Hematopoietic multipotent progenitor cell treated with erythropoietin and hydrocortisone succinate and interleukin-3 and kit ligand, for 6 days (in vitro differentiated cells): ENCODE measurements around the gene PPP1R12C.
"Not testable (repeated sequence)": the region's sequence is repeated elsewhere in the genome, so short reads cannot be mapped to it uniquely, and the experiment has no call there.

Source experiments
- DNase-seq: peaks from one replicate; pipeline ENCODE4 v3.0.0-alpha.2; 2015

The PPP1R12C gene

DNA sequence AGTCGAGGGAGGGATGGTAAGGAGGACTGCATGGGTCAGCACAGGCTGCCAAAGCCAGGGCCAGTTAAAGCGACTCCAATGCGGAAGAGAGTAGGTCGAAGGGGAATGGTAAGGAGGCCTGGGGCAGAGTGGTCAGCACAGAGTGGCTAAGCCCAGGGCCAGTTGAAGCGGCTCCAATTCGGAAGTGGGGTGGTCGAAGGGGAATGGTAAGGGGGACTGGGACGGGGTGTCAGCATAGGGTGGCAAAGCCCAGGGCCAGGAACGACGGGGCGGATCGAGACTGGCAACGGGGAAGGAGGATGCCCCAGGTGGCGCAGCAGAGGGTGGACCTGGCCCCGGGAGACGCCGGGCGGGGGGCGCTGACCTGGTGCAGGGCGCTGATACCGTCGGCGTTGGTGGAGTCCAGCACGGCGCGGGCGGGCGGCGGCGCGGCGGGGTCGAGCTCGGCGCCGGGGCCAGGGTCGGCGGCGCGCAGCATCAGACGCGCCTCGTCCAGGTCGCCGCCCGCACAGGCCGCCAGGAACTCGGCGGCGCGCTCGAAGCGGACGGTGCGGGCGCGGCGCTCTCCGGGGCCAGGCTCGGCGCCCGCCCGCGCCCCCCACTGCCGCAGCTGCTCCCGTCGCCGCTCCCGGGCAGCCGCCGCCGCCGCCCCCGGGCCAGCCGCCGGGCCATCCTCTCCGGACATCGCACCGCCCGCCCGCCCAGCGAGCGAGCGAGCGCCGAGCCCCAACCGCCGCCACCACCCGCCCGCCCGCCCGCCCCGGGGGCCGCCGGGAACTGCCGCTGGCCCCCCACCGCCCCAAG is at the start of gene PPP1R12C:
Gene PPP1R12C (minus strand): TSS at position 779 of the 804 bp plus-strand sequence. CDS start 94 bp downstream, at position 685.
- peak; percentile 25 for DNase-seq

DNA sequence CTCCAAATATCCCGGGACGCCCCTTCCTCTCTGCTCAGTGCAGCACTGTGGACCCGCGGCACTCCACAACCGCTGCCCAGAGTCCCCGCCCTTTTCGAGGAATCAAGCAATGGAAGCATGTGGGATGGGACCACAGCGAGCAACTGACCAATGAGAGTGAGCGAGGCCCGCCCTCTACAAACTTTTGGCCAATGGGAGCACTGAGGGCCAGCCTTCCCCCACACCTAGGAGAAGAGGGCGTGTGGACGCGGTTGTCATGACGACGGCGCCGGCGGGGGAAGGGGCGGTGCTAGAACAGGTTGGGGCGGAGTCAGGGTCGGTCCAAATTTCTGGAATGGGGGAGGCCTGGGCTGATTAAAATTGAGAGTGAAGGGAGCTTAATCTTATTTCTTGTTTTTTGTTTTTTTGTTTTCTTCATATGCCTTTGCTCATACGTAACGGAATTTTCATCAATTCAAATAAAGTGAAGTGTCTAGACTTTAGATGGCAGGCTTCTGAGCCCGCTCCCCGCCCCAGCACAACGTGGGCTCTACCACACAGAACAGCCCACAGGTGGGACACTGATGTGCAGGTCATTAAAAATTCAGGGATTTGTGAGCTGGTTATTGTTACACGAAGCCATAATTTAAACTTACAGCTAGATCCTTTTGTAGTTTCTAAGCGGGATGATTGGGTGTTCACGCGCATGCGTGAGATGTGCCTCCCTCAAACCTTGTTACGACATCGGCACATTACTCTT is 49.3 kb upstream of the PPP1R12C start, which contains the start of gene DNAAF3:
Gene DNAAF3 (minus strand): TSS at position 84 of the 739 bp plus-strand sequence. CDS start 200 bp downstream, outside the sequence.
- peak; percentile 99 for DNase-seq

DNA sequence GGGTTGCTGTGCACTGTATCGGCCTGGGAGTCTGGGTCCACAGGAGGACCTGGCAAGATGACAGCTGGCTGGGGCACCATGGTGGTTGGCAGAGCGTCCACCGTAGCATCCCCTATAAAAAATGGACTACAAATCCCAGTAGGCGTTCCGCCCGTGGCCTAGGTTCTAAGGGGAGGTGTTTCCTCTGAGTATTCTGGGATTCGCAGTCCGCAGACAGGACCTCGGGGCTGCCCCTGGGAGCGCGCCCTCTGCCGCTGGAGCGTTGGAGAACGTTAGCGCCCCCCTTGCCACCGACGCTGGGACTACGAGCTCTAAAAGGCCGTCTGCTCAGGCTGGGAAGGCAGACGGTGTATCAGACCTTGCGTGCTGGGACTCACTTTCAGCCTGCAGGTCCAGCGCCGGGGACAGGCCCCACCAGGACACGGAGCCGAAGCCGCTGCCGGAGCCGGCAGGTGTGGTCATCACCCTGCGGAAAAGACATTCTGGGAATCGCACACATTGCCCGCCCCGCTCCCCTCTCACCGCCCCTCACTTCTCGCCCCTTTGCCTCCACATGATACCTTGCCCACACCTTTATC is 48.6 kb upstream of the PPP1R12C start:
- DNase-seq, result peak; percentile 93

DNA sequence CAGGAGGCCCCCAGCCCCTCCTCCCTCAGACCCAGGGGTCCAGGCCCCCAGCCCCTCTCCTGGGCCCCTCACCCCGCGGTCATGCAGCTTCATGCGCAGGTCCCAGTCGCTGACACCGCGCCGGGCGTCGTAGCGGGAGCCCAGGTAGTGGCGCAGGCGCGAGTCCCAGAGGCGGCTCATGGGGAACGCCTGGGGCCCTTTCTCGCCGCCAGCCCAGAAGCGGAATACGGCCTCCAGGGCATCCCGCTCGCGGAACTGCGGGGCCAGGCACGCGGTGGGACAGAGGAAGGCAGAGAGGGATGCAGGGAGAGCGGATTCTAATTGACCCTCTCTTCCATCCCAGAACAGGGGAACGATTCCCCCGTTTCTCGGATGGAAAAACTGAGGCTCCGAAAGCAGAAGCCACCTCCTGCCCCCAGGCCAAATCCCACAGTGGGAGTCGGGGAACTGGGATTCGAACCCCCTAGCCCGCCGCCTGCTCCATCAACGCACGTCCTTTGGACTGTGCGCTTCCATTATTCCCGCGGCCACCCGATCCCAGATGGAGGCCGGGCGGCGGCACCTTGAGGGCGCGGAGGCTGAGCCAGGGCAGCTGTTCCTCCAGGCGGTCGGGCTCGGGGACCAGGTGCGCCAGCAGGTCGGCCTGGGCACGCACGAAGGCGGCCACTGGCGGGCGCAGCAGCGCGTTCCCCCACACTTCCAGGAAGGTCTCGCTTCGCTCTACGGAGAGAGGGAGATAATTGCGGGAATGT is 44.3 kb upstream of the PPP1R12C start:
- no peak for DNase-seq

DNA sequence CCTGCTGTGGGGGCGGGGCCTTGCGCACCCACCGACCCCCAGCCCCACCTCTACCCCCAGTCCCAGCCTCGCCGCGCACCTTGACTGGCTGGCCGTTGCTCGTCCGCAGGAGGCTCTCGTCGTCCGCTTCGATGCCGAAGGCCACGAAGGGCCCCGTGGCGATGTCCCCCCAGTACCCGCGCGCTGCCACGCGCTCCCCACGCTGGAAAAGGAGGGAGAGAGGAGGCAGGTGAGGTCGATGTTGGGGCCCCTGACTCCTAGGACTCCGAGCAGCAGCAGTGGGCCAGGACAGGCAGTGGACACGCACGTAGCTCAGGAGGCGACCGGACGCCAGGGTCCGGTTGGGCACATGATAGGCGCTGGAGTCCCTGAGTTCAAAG is 43.5 kb upstream of the PPP1R12C start:
- no peak for DNase-seq

DNA sequence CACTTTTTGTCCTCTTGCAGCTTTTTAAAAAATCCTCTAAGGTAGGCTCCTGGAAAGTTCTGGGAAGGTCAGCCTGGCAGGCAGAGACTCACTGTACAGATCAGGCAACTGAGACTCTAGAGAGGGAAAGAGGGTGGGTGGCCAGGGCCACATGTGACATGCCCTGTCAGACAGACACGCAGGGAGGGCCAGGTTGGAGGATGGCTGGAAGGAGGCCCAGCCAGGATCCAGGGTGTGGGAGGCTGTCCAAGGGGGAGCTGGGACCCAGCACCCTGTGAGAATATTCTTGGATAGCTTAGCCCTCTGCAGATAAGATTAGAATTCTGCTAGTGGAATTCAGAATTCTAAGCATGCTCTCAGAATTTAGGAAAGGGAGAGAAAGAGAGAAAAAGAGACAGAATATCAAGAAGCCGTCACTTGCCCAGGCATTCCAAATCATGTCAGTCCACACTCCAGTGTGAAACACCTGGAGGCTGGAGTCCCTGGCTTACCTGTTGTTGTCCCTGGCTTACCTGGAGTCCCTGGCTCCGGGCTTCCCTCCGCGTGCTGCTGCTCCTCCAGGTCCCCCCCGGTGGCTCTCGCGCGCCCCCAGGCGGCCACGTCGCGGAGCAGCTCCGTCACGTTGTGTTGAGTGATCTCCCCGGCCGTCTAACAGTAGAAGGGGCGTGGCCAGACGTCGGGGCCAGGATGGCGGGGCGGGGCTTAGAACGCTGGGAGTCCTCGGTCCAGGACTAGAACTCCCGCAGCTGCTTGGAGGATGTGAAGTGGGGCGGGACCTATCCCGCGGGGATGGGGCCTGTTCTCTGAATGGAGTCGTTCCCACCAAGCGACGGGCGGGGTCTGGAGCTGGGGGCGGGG is 42.9 kb upstream of the PPP1R12C start:
- DNase-seq, result peak; percentile 98

DNA sequence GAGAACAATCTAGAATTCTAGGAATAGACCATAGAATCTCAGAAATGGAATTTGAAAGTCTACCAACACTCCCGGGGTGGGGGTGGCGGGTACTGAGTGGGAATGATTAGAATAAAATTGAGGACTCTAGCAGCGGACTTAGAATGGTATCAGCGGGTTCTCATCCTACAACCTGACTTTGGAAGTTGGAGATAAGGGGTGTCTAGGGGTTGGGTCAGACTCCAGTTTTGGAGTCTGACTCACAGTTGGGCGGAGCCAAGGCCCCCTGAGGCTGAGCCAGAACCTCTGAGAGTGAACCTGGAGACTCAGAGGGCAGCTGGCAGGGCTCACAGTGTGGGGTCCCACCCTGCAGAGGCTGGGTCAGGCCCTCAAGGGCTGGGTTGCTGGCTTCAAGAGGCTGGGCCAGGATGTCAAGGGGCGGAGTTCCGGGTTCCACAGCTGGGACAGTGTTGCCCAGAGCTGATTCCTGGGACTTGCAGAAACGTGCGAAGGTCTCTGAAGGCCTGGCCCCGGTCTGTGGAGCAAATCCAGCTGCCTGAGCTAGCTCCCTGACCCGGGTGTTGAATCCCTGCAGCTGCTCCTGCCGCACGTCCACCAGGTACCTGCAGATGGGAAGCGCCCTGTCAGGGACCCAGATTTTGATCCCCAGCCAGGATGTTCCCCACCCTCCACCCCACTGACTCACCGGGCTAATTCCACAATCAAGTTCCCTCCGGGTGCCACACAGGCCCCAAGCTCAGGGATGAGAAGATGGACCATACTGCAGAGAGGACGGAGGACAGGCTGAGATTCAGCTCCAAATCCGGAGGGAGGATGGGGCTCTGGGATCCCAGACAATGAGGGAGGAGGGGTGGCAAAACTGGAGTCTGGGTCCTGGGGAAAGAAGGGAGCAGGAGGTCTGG is 41.7 kb upstream of the PPP1R12C start:
- peak; percentile 97 for DNase-seq

DNA sequence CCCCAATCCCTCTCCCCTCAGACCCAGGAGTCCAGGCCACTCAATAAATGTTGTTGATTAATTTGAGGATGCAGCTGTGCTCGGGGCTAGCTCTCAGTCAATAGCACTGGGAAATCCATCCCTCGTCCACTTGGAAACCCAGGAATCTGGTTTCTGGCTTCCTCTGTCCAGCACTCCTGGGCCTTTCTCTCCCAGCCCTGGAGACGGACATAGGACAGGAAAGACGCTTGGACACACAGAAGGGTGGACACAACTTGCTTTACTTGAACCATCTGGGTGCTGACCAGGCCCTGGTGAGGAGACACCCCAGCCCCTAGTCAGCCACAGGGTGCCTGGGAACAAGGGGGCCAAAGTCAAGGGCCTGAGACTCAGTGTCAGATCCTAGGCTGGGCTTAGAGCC is 41.0 kb upstream of the PPP1R12C start:
- no peak for DNase-seq

DNA sequence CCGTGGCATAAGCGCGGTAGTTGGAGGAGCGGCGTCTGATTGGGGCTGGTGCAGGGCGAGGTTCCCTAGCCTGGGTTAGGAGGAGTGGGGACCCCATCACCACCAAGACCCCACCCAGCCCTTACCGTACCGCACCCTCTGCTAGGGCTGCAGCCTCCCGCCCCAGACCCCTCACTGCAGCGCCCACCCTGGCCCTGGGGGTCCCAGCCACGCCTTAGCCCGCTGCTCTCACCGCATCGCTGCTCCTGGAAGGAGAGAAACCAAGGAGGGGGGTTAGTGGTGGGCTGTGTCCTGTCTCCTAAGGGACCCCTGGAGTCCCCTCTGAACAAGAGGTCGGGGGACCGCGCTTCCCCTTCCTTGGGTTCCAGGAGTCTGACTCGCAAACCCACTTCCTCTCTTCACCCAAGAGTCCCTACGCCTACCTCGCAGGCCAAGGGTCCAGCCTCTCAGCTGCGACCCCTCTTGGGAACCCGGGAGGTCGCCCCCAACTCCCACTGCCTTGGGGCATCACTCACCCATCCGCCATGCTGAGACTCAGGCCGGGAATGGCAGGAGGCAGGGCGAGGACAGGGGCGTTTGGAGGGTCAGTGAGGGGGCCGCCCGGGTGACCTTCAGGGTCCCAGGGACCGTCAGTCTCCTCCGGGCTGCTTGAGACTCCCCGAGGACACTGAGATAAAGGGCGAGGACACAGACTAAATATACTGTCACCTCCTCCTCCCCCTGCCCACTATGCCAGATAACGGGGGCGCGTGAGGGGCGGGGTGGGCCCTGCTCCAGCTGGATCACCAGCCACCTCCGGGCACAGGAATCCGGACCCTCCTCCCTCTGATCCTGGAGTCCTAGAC is 39.8 kb upstream of the PPP1R12C start, which contains the start of gene TNNI3:
Gene TNNI3 (minus strand): TSS at position 669 of the 845 bp plus-strand sequence. CDS start 143 bp downstream, at position 526.
- no peak for DNase-seq

DNA sequence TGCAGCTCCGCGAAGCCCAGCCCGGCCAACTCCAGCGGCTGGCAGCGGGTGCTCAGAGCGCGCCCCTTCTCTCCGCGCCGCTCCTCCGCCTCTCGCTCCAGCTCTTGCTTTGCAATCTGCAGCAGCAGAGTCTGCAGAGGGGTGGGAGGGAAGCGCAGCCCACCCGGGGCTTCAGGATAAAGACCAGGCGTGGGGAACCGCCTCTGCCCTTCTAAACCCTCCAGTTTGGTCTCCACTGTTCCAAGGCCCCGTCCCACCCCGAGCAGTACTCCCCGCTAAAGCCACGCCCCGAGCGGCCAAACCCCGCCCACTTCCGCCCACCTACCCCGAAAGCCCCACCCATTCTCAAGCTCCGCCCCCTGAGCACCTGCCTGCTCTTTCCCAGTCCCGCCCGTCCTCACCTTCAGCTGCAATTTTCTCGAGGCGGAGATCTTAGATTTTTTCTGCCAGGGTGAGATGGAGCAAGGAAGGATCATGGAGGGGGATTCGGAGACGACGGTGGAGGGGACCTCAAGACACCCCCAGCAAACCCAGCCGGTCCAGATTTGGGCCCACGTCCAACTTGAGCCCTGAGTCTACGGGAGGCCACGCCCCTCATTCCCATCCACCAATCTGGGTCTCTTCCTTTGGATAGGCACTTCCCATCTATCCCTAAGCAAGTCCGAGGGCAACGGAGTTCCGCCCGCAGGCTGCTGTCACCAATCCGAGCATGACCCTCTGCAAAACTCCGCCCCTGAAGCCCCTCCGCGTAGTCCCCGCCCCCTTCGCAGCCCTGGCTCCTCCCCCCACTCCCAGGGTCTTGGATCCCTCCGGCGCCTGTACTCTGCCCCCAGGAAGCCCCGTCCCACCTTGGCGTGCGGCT is 39.0 kb upstream of the PPP1R12C start:
- DNase-seq, result peak; percentile 51

DNA sequence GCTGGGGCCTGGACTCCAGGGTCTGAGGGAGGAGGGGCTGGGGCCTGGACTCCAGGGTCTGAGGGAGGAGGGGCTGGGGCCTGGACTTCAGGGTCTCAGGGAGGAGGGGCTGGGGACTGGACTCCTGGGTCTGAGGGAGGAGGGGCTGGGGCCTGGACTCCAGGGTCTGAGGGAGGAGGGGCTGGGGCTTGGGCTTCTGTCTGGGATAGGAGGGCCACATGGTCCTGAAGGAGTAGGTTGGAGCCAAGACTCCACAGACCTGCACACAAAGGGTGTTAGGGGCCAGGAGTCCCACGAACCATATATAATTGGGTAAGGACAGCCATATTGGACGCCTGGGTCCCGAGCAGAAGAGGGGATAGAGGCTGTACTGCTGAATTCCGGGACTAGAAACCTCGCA is 38.3 kb upstream of the PPP1R12C start:
- DNase-seq, result not testable (repeated sequence)

DNA sequence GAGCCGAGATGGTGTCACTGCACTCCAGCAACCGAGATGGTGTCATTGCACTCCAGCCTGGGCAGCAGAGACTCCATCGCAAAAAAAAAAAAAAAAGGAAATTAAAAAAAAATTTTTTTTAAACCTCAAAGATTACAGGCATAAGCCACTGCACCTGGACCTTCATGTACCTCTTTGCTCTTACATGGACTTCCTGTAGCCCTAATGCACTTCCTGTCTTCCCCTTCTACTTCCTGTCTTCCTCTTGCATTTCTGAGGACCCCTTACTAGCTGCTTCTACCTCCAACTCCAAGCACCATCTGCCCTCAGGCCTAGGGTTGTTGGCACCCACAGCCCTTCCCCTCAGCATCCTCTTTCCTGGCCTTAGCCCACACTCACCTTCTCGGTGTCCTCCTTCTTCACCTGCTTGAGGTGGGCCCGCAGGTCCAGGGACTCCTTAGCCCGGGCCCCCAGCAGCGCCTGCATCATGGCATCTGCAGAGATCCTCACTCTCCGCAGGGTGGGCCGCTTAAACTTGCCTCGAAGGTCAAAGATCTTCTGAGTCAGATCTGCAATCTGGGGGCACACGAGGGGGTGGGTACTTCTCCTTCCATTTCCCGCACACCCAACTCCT is 36.3 kb upstream of the PPP1R12C start:
- no peak for DNase-seq

DNA sequence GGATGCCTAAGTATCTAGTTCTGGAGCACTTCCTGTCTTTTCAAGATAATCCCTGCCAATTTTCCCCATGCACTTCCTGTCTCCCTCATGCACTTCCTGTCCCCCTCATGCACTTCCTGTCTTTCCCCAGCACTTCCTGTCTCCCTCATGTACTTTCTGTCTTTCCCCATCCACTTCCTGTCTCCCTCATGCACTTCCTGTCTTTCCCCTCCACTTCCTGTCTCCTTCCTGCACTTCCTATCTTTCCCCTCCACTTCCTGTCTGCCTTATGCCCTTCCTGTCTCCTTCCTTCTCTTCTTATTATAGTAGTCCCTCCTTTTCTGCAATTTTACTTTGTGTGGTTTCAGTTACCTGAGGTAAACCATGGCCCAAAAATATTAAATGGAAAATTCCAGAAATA is 34.6 kb upstream of the PPP1R12C start:
- no peak for DNase-seq

DNA sequence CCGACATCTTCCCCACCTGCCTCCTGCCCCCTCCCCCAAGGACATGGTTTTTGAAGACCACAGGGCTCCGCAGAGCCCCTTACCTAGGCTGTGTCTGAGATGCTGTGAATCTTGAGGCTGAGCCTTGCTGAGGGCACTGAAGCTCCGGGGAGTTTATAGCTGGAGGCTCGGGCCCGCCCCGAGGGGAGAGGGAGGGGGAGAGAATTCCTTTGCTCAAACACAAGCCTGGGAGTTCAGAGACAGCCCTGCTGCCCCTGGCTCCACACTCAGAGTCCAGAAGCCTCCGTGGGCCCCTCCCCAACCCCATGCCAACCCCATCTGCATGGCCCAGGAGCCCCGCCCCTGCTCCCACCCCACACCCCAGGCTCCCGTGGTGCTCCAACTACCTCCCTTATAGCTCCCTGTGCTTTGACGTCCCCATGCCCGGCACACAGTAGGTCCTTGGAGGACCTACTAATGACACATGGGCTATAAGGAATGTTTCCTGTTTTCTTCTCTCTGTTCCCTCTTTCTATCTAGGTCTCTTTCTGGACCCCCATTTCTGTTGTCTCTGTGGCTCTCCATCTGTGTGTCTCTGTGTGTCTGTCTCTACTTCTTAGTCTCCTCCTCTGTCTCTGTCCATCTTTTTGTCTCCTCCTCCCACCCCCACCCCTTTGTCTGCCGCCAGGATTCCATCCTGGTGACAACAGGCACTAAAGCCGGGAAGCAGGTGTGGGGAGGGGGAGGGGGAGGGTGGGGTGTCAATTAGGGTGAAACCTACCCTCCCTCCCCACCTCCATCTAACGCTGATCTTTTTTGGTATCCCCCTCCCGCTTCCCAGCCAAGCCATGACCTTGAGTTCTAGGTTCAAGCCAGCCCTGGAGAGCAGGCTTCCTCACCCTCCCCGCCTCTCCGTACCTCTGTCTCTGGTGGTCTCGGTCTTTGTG is 31.9 kb upstream of the PPP1R12C start, which contains the start of gene TNNT1:
Gene TNNT1 (minus strand): TSS at position 129 of the 926 bp plus-strand sequence. CDS start 2,049 bp downstream, outside the sequence.
- DNase-seq, result no peak

DNA sequence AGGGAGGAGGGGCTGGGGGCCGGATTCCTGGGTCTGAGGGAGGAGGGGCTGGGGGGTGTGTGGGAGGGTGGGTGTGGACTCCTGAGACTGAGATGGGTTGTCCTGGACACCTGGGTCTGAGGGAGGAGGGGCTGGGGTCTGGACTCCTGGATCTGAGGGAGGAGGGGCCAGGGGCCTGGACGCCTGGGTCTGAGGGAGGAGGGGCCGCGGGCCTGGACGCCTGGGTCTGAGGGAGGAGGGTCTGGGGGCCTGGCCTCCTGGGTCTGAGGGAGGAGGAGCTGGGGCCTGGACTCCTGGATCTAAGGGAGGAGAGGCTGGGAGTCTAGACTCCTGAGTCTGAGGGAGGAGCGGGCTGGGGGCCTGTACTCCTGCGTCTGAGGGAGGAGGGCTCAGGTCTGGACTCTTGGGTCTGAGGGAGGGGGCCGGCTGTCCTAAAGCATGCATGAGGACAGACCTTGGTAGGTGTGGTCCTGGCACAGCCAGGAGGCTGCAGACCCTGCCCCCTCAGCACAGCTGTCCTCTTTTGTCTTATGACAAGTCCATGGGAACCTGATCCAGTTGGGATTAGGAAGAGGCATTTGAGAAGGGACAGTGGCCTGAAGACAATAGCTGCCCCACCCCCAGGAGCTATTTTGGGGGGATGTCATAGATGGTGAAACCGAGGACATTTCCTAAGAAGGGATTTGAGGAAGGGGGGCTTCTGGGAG is 30.3 kb upstream of the PPP1R12C start:
- DNase-seq, result no peak

DNA sequence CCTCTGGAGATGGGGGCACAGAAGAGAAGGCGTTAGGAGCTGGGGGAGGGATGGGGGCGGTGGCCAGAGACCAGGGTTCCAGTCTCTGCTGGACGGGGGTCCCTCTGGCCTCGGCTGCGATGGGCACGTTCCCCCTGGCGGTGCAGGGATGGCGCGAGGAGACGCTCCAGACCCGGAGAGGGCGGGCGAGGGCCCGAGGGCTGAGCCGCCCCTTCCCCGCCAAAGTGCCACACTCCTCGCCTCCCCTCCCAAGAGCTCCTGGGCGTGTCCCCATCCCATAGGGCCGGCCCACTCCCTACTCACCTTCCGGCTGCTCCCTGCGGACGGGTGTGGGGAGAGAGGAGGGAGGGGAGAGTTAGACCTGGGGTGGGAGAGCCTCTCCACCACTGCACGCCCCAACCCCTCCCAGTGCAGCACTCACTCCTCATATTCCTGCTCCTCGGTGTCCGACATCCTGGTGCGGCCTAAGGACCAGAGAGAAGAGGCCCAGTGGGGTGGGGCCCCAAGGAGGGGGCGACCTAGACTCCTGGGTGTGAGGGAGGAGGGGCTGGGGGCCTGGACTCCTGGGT is 29.4 kb upstream of the PPP1R12C start:
- DNase-seq, result no peak
